IMR-90 (cell line): Measurements from ENCODE around the gene PACS1. TPM values are rescaled to one million over a fixed set of nuclear protein-coding genes. Genes with fewer than 3 reads are reported as not detected.

Experiments
- ATAC-seq: fragments of 200-7000 bp; cut with Tn5 transposase; 2 replicates; pipeline ENCODE4 v1.9.1; 2020; ENCODE audit warnings: low read depth, mild to moderate bottlenecking, moderate library complexity
- BruUV-seq: library from RNA; stranded (reverse); fragments of 400-500 nt; replicated peaks from 2 replicates; lab custom pipeline; 2021; lab: Mats Ljungman, UMichigan
- CTCF ChIA-PET: fragments of 300-600 bp; formaldehyde crosslinking; extraction: SDS; loops from one replicate; lab custom pipeline; 2021; ENCODE audit warnings: antibody characterized with exemption; lab: Yijun Ruan, JAX
- POLR2A ChIA-PET: fragments of 300-600 bp; sonication (Branson Sonifier 250); formaldehyde crosslinking; loops from one replicate; lab custom pipeline; 2022; ENCODE audit warnings: antibody characterized with exemption; ENCODE audit not compliant: unreplicated experiment; lab: Charles Lee
- DNase-seq: peaks from one replicate; pipeline ENCODE4 v3.0.0; 2013
- H2AFZ ChIP-seq: replicated peaks from 2 replicates; pipeline ENCODE3; 2013; ENCODE audit warnings: low read length, mild to moderate bottlenecking; ENCODE audit not compliant: poor library complexity
- H2AK5ac ChIP-seq: 2 replicates; pipeline ENCODE4 v1.6.1; 2013; ENCODE audit warnings: low read depth, low read length, inconsistent platforms
- H2AK9ac ChIP-seq: replicated peaks from 2 replicates; pipeline ENCODE3; 2013; ENCODE audit warnings: mild to moderate bottlenecking, low read depth, low read length, moderate library complexity; ENCODE audit not compliant: poor library complexity
- H2BK120ac ChIP-seq: 2 replicates; pipeline ENCODE4 v1.6.1; 2013; ENCODE audit warnings: low read depth, low read length, inconsistent platforms
- H2BK15ac ChIP-seq: 3 replicates; pipeline ENCODE4 v1.6.1; 2013; ENCODE audit warnings: low read depth, low read length, inconsistent platforms
- H2BK20ac ChIP-seq: 2 replicates; pipeline ENCODE4 v1.6.1; 2013; ENCODE audit warnings: low read depth, mild to moderate bottlenecking, inconsistent platforms, low read length, moderate library complexity
- H2BK5ac ChIP-seq: 2 replicates; pipeline ENCODE4 v1.6.1; 2013; ENCODE audit warnings: mild to moderate bottlenecking, low read depth, low read length, inconsistent platforms; ENCODE audit not compliant: poor library complexity, severe bottlenecking
- H3K14ac ChIP-seq: replicated peaks from 2 replicates; pipeline ENCODE4 v1.6.1; 2013; ENCODE audit warnings: low read depth, low read length, inconsistent platforms
- H3K18ac ChIP-seq: 2 replicates; pipeline ENCODE4 v1.6.1; 2013; ENCODE audit warnings: low read depth, low read length, control low read depth
- H3K23ac ChIP-seq: 2 replicates; pipeline ENCODE4 v1.6.1; 2013; ENCODE audit warnings: low read depth, low read length, inconsistent platforms
- H3K27ac ChIP-seq: 2 replicates; pipeline ENCODE4 v1.5.1; 2013; ENCODE audit warnings: mild to moderate bottlenecking, control low read depth, low read length; ENCODE audit not compliant: insufficient read depth
- H3K27me3 ChIP-seq: 2 replicates; pipeline ENCODE4 v1.6.1; 2013; ENCODE audit warnings: low read length; ENCODE audit not compliant: control insufficient read depth, insufficient read depth
- H3K36me3 ChIP-seq: 2 replicates; pipeline ENCODE4 v1.6.1; 2013; ENCODE audit warnings: low read length, mixed read lengths; ENCODE audit not compliant: control insufficient read depth, insufficient read depth
- H3K4ac ChIP-seq: 2 replicates; pipeline ENCODE4 v1.6.1; 2013; ENCODE audit warnings: low read depth, low read length, inconsistent platforms
- H3K4me1 ChIP-seq: 2 replicates; pipeline ENCODE4 v1.6.1; 2013; ENCODE audit warnings: low read length, mixed read lengths; ENCODE audit not compliant: control insufficient read depth, insufficient read depth
- H3K4me2 ChIP-seq: 2 replicates; pipeline ENCODE4 v1.6.1; 2013; ENCODE audit warnings: low read depth, mild to moderate bottlenecking, control low read depth, low read length, moderate library complexity
- H3K4me3 ChIP-seq: 2 replicates; pipeline ENCODE4 v1.5.1; 2013; ENCODE audit warnings: low read depth, mild to moderate bottlenecking, control low read depth, low read length, moderate library complexity; ENCODE audit not compliant: insufficient read depth
- H3K56ac ChIP-seq: 2 replicates; pipeline ENCODE4 v1.6.1; 2013; ENCODE audit warnings: low read length, inconsistent platforms; ENCODE audit not compliant: insufficient read depth; ENCODE audit errors: extremely low read depth
- H3K79me1 ChIP-seq, 2 experiments: 2 replicates each; pipeline ENCODE4 v1.6.1; 2013; ENCODE audit warnings: low read length in 2 of 2, inconsistent platforms in 1 of 2, low read depth in 1 of 2
- H3K9ac ChIP-seq: 2 replicates; pipeline ENCODE4 v1.6.1; 2013; ENCODE audit warnings: low read depth, low read length, control low read depth
- H3K9me1 ChIP-seq: 2 replicates; pipeline ENCODE4 v1.6.1; 2013; ENCODE audit warnings: low read length, inconsistent platforms; ENCODE audit not compliant: insufficient read depth
- H3K9me3 ChIP-seq: 2 replicates; pipeline ENCODE4 v1.6.1; 2013; ENCODE audit warnings: low read length; ENCODE audit not compliant: control insufficient read depth, insufficient read depth
- H4K20me1 ChIP-seq: 2 replicates; pipeline ENCODE4 v1.6.1; 2013; ENCODE audit warnings: low read length, inconsistent platforms; ENCODE audit not compliant: insufficient read depth
- H4K5ac ChIP-seq: 2 replicates; pipeline ENCODE4 v1.6.1; 2013; ENCODE audit warnings: mild to moderate bottlenecking, low read depth, low read length, control low read depth
- H4K8ac ChIP-seq, 2 experiments: 2 replicates each; pipeline ENCODE4 v1.6.1; 2013; ENCODE audit warnings: low read depth in 2 of 2, low read length in 2 of 2, control low read depth in 1 of 2, inconsistent platforms in 1 of 2
- H4K91ac ChIP-seq: 2 replicates; pipeline ENCODE4 v1.6.1; 2013; ENCODE audit warnings: low read depth, low read length, inconsistent platforms; ENCODE audit not compliant: insufficient read depth
- BHLHE40 ChIP-seq: fragments of 150-350 bp; IDR thresholded peaks from 2 replicates; pipeline ENCODE4 v1.6.1; 2016; ENCODE audit warnings: mild to moderate bottlenecking, low read depth, low read length
- CHD1 ChIP-seq: IDR thresholded peaks from 2 replicates; pipeline ENCODE4 v1.6.1; 2012; ENCODE audit warnings: low read depth, low read length, improper control_type of control experiment
- FOS ChIP-seq: fragments of 150-350 bp; IDR thresholded peaks from 2 replicates; pipeline ENCODE4 v1.6.1; 2016; ENCODE audit warnings: low read depth, low read length
- MAFK ChIP-seq: IDR thresholded peaks from 2 replicates; pipeline ENCODE4 v1.6.1; 2012; ENCODE audit warnings: low read depth, low read length, improper control_type of control experiment
- MAZ ChIP-seq: IDR thresholded peaks from 2 replicates; pipeline ENCODE4 v1.6.1; 2012; ENCODE audit warnings: low read depth, mild to moderate bottlenecking, low read length, improper control_type of control experiment, moderate library complexity, borderline replicate concordance
- POLR2A ChIP-seq: IDR thresholded peaks from 2 replicates; pipeline ENCODE4 v1.6.1; 2012; ENCODE audit warnings: mild to moderate bottlenecking, low read depth, low read length
- RCOR1 ChIP-seq: IDR thresholded peaks from 2 replicates; pipeline ENCODE4 v1.6.1; 2012; ENCODE audit warnings: mild to moderate bottlenecking, low read length, improper control_type of control experiment; ENCODE audit not compliant: insufficient replicate concordance
- SMC3 ChIP-seq: fragments of 150-350 bp; IDR thresholded peaks from 2 replicates; pipeline ENCODE4 v1.6.1; 2016; ENCODE audit warnings: low read depth, mild to moderate bottlenecking, antibody characterized with exemption, low read length, moderate library complexity
- USF2 ChIP-seq: fragments of 150-350 bp; IDR thresholded peaks from 2 replicates; pipeline ENCODE4 v1.6.1; 2017; ENCODE audit warnings: mild to moderate bottlenecking, antibody characterized with exemption, low read length, low read depth
- WGBS, 2 experiments: methylation state at CpG; one replicate each; pipeline versions ENCODE4 v1.1.5 to v1.1.7; 2013; ENCODE audit warnings: missing lambda C conversion rate in 2 of 2; ENCODE audit not compliant: insufficient read length in 1 of 2; ENCODE audit errors: extremely low coverage in 2 of 2; 5-methylcytosine and 5-hydroxymethylcytosine counted together
- dilution Hi-C: fragments of 300-500 bp; cut with HindIII; formaldehyde crosslinking; loops from one replicate; pipeline ENCODE4 v1.14.3; 2018; ENCODE audit warnings: low sequenced_read_pairs; ENCODE audit not compliant: unreplicated experiment
- in situ Hi-C: fragments of 300-500 bp; cut with MboI; formaldehyde crosslinking; loops from 3 replicates; pipeline ENCODE4 v1.14.3; 2019; ENCODE audit warnings: low sequenced_read_pairs, inconsistent platforms, mixed read lengths
- intact Hi-C: fragments of 100-400 bp; cut with micrococcal nuclease; formaldehyde crosslinking; loops from 2 replicates; pipeline ENCODE4 v1.10.0; 2022
- polyA plus RNA-seq, 3 experiments: library from polyadenylated mRNA; depleted of rRNA; stranded (reverse); fragments of >200 nt; gene quantifications; 2 replicates each; pipeline ENCODE4 v1.2.3, GENCODE V29; 2012; ENCODE audit warnings: low replicate concordance in 1 of 3
- total RNA-seq: library from RNA; depleted of rRNA; stranded (reverse); fragments of >200 nt; gene quantifications from 2 replicates; pipeline ENCODE4 v1.2.3, GENCODE V29; 2012

The PACS1 gene
- total and polyA plus RNA-seq, 2 of the 4 experiments (the other 2 are of a cell fraction): 7.3 to 32.0 TPM

GRCh38 chr11:66259956-66260355 lies 189.9 kb downstream of the PACS1 start:
- Histone ChIP-seq H2BK120ac (no peak overlapping the region), H4K20me1 (peaks cover 19% of the 10 kb centered on the region), H3K4me3 (no peak overlapping the region), H3K56ac (no peak overlapping the region), H3K18ac (no peak overlapping the region), H3K9ac (no peak overlapping the region), H3K9me3 (no peaks in the 10 kb centered on the region), H2BK15ac (no peak overlapping the region), H3K79me1 (peaks cover 28 to 53% of the 10 kb centered on the region in 2 experiments), H2AFZ (no peak overlapping the region), H4K5ac (no peak overlapping the region), H3K27me3 (no peaks in the 10 kb centered on the region), H3K4me1 (peaks cover 8% of the 10 kb centered on the region; the same call in 1 of the 2 replicates), H2AK5ac (no peak overlapping the region), H3K4me2 (no peak overlapping the region), H3K14ac (no peak overlapping the region), H3K23ac (no peak overlapping the region), H4K91ac (no peak overlapping the region), H2BK5ac (no peak overlapping the region), H3K4ac (no peak overlapping the region), H2AK9ac (no peak overlapping the region), H3K27ac (no peak overlapping the region), H2BK20ac (no peak overlapping the region), H3K36me3 (peaks cover 47% of the 10 kb centered on the region), H4K8ac (no peak overlapping the region), H3K9me1 (no peaks in the 10 kb centered on the region; the same call in 1 of the 2 replicates)
- DNase-seq (no peak), ATAC-seq (no peak)
- CTCF ChIA-PET: interaction anchor here (0.8 kb wide), 2 partner anchors 38 to 52 kb away, joined by 3 read pairs; no protein-coding TSS in a partner anchor
- TF ChIP-seq POLR2A (no peak), FOS (no peak), BHLHE40 (no peak), MAZ (no peak), RCOR1 (no peak), SMC3 (no peak), USF2 (no peak), MAFK (no peak), CHD1 (no peak)
- in situ Hi-C loops: no loop called here
- POLR2A ChIA-PET: interaction anchor here (0.6 kb wide), 1 partner anchor 907 kb away, joined by 5 read pairs; no protein-coding TSS in a partner anchor
- no CpG with 5 or more reads among the region's 4 CpGs for WGBS, 2 experiments
- intact Hi-C loops: loop anchor here (2.0 kb wide), 2 partner anchors 37 to 189 kb away; partner anchors contain the start of gene PACS1
- BruUV-seq: no TSS peak
- dilution Hi-C loops: no loop called here
